Stimulated activated CD4-positive, alpha-beta T cell treated with anti-CD3 and anti-CD28 coated beads, TNF-alpha, amount 100 ng/mL, for 1 hour (primary cell): ENCODE results near the gene QKI.

Experiments
- DNase-seq, 3 donors: peaks; one replicate each; pipeline ENCODE4 v3.0.0-alpha.2; 2020; ENCODE audit warnings: low read depth in 3 of 3, low spot score in 1 of 3

QKI gene

GRCh38 chr6:163527291-163527690 is 112.8 kb downstream of the QKI start:
- no peak for DNase-seq

- no peak for DNase-seq
Measured at GRCh38 chr6:163529605-163530004, 115.1 kb downstream of the QKI start.

GRCh38 chr6:163530406-163530805 is 115.9 kb downstream of the QKI start:
- DNase-seq, result no peak

- no peak for DNase-seq
Measured at GRCh38 chr6:163531122-163531521, 116.6 kb downstream of the QKI start.

- DNase-seq, result no peak
Measured at GRCh38 chr6:163532526-163533078, 118.1 kb downstream of the QKI start.

GRCh38 chr6:163533443-163533842 is 118.9 kb downstream of the QKI start:
- DNase-seq, result no peak

- DNase-seq, result no peak
Measured at GRCh38 chr6:163536770-163537169, 122.3 kb downstream of the QKI start.

GRCh38 chr6:163538331-163538730 is 123.8 kb downstream of the QKI start:
- no peak for DNase-seq

- DNase-seq, result no peak
Measured at GRCh38 chr6:163539101-163539762, 124.7 kb downstream of the QKI start.

- DNase-seq, result no peak
Measured at GRCh38 chr6:163543321-163543720, 128.8 kb downstream of the QKI start.

GRCh38 chr6:163545370-163545769 is 130.9 kb downstream of the QKI start:
- DNase-seq, result no peak

- DNase-seq, result no peak
Measured at GRCh38 chr6:163547287-163547686, 132.8 kb downstream of the QKI start.

GRCh38 chr6:163548624-163549023 is 134.1 kb downstream of the QKI start:
- DNase-seq, result no peak

GRCh38 chr6:163554032-163554431 is 139.5 kb downstream of the QKI start:
- no peak for DNase-seq

- DNase-seq, result peak in 2 of 3 donors; percentile 6 to 36
Measured at GRCh38 chr6:163554663-163555062, 140.1 kb downstream of the QKI start.

GRCh38 chr6:163559661-163560060 is 145.1 kb downstream of the QKI start:
- no peak for DNase-seq

GRCh38 chr6:163563318-163563717 is 148.8 kb downstream of the QKI start:
- DNase-seq, result no peak

- no peak for DNase-seq
Measured at GRCh38 chr6:163564534-163564933, 150.0 kb downstream of the QKI start.

- DNase-seq, result no peak
Measured at GRCh38 chr6:163565140-163565539, 150.6 kb downstream of the QKI start.

GRCh38 chr6:163566056-163566455 is 151.5 kb downstream of the QKI start:
- no peak for DNase-seq

- DNase-seq, result no peak
Measured at GRCh38 chr6:163568275-163568674, 153.8 kb downstream of the QKI start.

GRCh38 chr6:163570579-163571231 is 156.2 kb downstream of the QKI start:
- no peak for DNase-seq

GRCh38 chr6:163571730-163572129 is 157.2 kb downstream of the QKI start:
- no peak for DNase-seq
